Neural cell (in vitro differentiated cells): Measurements from ENCODE around the gene HSDL2.

Experiments
- EP300 ChIP-seq: fragments of 450-650 bp; conservative IDR thresholded peaks from 2 replicates; pipeline ENCODE4 v1.6.1; 2014; ENCODE audit warnings: antibody characterized with exemption, mild to moderate bottlenecking, moderate library complexity; ENCODE audit not compliant: poor library complexity, severe bottlenecking
- MXI1 ChIP-seq: fragments of 450-650 bp; conservative IDR thresholded peaks from 2 replicates; pipeline ENCODE4 v1.6.1; 2014; ENCODE audit warnings: antibody characterized with exemption, mild to moderate bottlenecking; ENCODE audit not compliant: poor library complexity, severe bottlenecking
- SMC3 ChIP-seq: fragments of 450-650 bp; conservative IDR thresholded peaks from 2 replicates; pipeline ENCODE4 v1.6.1; 2014; ENCODE audit warnings: antibody characterized with exemption, mild to moderate bottlenecking, moderate library complexity; ENCODE audit not compliant: poor library complexity
- TF ChIP-seq, protein P1 (sequence below): fragments of 450-650 bp; IDR thresholded peaks from 2 replicates; pipeline ENCODE4 v1.5.1; 2014; ENCODE audit warnings: antibody characterized with exemption, mild to moderate bottlenecking, moderate library complexity; ENCODE audit not compliant: poor library complexity, severe bottlenecking

DNA sequence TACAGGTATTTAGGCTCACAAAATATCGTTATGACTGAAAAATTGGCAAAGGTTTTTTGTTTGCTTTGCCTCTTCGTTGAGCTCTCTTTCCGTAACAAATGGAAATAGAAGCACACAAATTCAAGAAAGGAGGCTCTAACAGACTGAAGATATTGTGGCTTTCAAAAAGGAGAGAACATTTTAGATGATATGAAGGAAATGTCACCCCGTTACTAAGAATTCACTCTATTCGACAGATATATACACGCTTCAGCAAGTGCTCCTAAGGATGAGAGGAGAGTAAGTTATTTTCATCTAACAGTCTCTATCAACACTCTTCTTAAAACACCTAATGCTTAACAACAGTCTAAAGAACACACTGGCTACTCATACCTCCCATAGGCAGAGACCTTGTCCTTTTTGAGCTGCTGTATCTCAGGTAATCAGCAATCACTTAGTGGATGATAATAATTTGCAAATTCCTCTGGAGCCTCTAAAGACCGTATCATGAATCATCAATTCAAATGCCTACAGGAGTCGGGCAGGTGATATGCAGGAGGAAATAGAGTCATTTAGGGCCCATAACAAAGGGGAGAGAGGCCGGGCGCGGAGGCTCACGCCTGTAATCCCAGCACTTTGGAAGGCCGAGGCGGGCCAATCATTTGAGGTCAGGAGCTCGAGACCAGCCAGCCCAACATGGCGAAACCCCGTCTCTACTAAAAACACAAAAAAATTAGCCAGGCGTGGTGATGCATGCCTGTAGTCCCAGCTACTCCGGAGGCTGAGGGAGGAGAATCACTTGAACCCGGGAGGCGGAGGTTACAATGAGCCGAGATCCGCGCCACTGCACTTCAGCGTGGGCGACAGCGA lies 1.4 kb upstream of the HSDL2 start:
- TF ChIP-seq SMC3 (no peak), MXI1 (no peak), EP300 (no peak)
- TF ChIP-seq, protein P1, sequence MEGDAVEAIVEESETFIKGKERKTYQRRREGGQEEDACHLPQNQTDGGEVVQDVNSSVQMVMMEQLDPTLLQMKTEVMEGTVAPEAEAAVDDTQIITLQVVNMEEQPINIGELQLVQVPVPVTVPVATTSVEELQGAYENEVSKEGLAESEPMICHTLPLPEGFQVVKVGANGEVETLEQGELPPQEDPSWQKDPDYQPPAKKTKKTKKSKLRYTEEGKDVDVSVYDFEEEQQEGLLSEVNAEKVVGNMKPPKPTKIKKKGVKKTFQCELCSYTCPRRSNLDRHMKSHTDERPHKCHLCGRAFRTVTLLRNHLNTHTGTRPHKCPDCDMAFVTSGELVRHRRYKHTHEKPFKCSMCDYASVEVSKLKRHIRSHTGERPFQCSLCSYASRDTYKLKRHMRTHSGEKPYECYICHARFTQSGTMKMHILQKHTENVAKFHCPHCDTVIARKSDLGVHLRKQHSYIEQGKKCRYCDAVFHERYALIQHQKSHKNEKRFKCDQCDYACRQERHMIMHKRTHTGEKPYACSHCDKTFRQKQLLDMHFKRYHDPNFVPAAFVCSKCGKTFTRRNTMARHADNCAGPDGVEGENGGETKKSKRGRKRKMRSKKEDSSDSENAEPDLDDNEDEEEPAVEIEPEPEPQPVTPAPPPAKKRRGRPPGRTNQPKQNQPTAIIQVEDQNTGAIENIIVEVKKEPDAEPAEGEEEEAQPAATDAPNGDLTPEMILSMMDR, result no peak
